Endothelial cell of umbilical vein (primary cell): Measurements from ENCODE around the gene PARP6.

Source experiments
- CTCF ChIP-seq, 2 donors: IDR thresholded peaks; 1 replicate in 1 of 2; 2 replicates in 1 of 2; pipeline ENCODE4 v1.5.1; 2011; ENCODE audit warnings: low read length in 2 of 2, mild to moderate bottlenecking in 2 of 2, moderate library complexity in 2 of 2, control low read depth in 1 of 2, inconsistent platforms in 1 of 2, low read depth in 1 of 2; ENCODE audit not compliant: insufficient read depth in 1 of 2; ENCODE audit errors: extremely low read depth in 1 of 2
- EZH2 ChIP-seq: IDR thresholded peaks from 2 replicates; pipeline ENCODE4 v1.6.1; 2012; ENCODE audit warnings: borderline replicate concordance, low read depth, mild to moderate bottlenecking, moderate library complexity, low read length, inconsistent platforms; ENCODE audit not compliant: severe bottlenecking
- POLR2AphosphoS5 ChIP-seq: IDR thresholded peaks from 2 replicates; pipeline ENCODE4 v1.6.1; 2012; ENCODE audit warnings: low read depth, mild to moderate bottlenecking, control low read depth, low read length, moderate library complexity; ENCODE audit not compliant: insufficient read depth

- TF ChIP-seq CTCF (IDR thresholded peaks at IDR 0.05; ENCODE audit: extremely low read depth in 1 of 2, insufficient read depth in 1 of 2, low read depth in 1 of 2, low read length in 2 of 2) (no peak), POLR2AphosphoS5 (no peak), EZH2 (no peak)
These were observed 50.0 kb downstream of the PARP6 start for GRCh38 chr15:72222393-72222792.
